Measurements from ENCODE around the gene AGO3. TPM values are rescaled to one million over a fixed set of nuclear protein-coding genes. Genes with fewer than 3 reads are reported as not detected.

The AGO3 gene
- total and polyA plus RNA-seq, 10 of the 15 experiments (the other 5 are each of a cell fraction or from before 2014, with no cell fraction given): 3.9 to 35.2 (median 12.5) TPM

DNA sequence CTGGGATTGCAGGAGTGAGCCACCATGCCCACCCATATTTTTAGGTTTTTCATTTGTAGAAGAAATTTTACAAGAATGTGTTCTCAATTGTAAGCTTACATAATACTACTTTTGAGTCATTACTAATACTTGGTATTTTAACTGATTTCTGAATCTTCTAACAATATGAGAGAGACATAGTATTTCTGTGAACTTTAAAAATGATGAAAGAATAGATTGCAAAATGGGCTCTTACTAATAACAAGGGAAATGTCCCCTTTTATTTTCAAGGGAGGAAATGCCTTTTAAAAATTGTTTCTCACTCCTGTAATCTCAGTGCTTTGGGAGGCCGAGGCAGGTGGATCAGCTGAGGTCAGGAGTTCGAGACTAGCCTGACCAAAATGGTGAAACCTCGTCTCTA, 5.9 kb downstream of the AGO3 start (continued):
- TF ChIP-seq, protein P1, sequence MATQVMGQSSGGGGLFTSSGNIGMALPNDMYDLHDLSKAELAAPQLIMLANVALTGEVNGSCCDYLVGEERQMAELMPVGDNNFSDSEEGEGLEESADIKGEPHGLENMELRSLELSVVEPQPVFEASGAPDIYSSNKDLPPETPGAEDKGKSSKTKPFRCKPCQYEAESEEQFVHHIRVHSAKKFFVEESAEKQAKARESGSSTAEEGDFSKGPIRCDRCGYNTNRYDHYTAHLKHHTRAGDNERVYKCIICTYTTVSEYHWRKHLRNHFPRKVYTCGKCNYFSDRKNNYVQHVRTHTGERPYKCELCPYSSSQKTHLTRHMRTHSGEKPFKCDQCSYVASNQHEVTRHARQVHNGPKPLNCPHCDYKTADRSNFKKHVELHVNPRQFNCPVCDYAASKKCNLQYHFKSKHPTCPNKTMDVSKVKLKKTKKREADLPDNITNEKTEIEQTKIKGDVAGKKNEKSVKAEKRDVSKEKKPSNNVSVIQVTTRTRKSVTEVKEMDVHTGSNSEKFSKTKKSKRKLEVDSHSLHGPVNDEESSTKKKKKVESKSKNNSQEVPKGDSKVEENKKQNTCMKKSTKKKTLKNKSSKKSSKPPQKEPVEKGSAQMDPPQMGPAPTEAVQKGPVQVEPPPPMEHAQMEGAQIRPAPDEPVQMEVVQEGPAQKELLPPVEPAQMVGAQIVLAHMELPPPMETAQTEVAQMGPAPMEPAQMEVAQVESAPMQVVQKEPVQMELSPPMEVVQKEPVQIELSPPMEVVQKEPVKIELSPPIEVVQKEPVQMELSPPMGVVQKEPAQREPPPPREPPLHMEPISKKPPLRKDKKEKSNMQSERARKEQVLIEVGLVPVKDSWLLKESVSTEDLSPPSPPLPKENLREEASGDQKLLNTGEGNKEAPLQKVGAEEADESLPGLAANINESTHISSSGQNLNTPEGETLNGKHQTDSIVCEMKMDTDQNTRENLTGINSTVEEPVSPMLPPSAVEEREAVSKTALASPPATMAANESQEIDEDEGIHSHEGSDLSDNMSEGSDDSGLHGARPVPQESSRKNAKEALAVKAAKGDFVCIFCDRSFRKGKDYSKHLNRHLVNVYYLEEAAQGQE (IDR thresholded peaks at IDR 0.05; ENCODE audit: low read depth, low read length): no peak
- TF ChIP-seq ZNF24 (IDR thresholded peaks at IDR 0.05): no peak
- TF ChIP-seq SUZ12 (IDR thresholded peaks at IDR 0.05; ENCODE audit: unreplicated experiment): no peak
- TF ChIP-seq GATAD2B (conservative IDR thresholded peaks at IDR 0.05; ENCODE audit: low read depth): no peak
- no peak for TF ChIP-seq NBN (IDR thresholded peaks at IDR 0.05)
- TF ChIP-seq MXI1 (IDR thresholded peaks at IDR 0.05; ENCODE audit: low read depth, low read length): no peak
- TF ChIP-seq, protein P2, sequence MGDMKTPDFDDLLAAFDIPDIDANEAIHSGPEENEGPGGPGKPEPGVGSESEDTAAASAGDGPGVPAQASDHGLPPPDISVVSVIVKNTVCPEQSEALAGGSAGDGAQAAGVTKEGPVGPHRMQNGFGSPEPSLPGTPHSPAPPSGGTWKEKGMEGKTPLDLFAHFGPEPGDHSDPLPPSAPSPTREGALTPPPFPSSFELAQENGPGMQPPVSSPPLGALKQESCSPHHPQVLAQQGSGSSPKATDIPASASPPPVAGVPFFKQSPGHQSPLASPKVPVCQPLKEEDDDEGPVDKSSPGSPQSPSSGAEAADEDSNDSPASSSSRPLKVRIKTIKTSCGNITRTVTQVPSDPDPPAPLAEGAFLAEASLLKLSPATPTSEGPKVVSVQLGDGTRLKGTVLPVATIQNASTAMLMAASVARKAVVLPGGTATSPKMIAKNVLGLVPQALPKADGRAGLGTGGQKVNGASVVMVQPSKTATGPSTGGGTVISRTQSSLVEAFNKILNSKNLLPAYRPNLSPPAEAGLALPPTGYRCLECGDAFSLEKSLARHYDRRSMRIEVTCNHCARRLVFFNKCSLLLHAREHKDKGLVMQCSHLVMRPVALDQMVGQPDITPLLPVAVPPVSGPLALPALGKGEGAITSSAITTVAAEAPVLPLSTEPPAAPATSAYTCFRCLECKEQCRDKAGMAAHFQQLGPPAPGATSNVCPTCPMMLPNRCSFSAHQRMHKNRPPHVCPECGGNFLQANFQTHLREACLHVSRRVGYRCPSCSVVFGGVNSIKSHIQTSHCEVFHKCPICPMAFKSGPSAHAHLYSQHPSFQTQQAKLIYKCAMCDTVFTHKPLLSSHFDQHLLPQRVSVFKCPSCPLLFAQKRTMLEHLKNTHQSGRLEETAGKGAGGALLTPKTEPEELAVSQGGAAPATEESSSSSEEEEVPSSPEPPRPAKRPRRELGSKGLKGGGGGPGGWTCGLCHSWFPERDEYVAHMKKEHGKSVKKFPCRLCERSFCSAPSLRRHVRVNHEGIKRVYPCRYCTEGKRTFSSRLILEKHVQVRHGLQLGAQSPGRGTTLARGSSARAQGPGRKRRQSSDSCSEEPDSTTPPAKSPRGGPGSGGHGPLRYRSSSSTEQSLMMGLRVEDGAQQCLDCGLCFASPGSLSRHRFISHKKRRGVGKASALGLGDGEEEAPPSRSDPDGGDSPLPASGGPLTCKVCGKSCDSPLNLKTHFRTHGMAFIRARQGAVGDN (IDR thresholded peaks at IDR 0.05): no peak
- TF ChIP-seq ZNF274 (IDR thresholded peaks at IDR 0.05; ENCODE audit: insufficient read depth, insufficient read length): no peak
- TF ChIP-seq, protein P3, sequence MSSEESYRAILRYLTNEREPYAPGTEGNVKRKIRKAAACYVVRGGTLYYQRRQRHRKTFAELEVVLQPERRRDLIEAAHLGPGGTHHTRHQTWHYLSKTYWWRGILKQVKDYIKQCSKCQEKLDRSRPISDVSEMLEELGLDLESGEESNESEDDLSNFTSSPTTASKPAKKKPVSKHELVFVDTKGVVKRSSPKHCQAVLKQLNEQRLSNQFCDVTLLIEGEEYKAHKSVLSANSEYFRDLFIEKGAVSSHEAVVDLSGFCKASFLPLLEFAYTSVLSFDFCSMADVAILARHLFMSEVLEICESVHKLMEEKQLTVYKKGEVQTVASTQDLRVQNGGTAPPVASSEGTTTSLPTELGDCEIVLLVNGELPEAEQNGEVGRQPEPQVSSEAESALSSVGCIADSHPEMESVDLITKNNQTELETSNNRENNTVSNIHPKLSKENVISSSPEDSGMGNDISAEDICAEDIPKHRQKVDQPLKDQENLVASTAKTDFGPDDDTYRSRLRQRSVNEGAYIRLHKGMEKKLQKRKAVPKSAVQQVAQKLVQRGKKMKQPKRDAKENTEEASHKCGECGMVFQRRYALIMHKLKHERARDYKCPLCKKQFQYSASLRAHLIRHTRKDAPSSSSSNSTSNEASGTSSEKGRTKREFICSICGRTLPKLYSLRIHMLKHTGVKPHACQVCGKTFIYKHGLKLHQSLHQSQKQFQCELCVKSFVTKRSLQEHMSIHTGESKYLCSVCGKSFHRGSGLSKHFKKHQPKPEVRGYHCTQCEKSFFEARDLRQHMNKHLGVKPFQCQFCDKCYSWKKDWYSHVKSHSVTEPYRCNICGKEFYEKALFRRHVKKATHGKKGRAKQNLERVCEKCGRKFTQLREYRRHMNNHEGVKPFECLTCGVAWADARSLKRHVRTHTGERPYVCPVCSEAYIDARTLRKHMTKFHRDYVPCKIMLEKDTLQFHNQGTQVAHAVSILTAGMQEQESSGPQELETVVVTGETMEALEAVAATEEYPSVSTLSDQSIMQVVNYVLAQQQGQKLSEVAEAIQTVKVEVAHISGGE (CRISPR knock-in tag; IDR thresholded peaks at IDR 0.05): no peak
- TF ChIP-seq, protein P4, sequence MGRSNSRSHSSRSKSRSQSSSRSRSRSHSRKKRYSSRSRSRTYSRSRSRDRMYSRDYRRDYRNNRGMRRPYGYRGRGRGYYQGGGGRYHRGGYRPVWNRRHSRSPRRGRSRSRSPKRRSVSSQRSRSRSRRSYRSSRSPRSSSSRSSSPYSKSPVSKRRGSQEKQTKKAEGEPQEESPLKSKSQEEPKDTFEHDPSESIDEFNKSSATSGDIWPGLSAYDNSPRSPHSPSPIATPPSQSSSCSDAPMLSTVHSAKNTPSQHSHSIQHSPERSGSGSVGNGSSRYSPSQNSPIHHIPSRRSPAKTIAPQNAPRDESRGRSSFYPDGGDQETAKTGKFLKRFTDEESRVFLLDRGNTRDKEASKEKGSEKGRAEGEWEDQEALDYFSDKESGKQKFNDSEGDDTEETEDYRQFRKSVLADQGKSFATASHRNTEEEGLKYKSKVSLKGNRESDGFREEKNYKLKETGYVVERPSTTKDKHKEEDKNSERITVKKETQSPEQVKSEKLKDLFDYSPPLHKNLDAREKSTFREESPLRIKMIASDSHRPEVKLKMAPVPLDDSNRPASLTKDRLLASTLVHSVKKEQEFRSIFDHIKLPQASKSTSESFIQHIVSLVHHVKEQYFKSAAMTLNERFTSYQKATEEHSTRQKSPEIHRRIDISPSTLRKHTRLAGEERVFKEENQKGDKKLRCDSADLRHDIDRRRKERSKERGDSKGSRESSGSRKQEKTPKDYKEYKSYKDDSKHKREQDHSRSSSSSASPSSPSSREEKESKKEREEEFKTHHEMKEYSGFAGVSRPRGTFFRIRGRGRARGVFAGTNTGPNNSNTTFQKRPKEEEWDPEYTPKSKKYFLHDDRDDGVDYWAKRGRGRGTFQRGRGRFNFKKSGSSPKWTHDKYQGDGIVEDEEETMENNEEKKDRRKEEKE (IDR thresholded peaks at IDR 0.05): no peak
- TF ChIP-seq CREB1 (IDR thresholded peaks at IDR 0.05; ENCODE audit: low read depth): no peak
- no peak for TF ChIP-seq ZNF217 (IDR thresholded peaks at IDR 0.05)
